Stimulated activated CD8-positive, alpha-beta memory T cell treated with anti-CD3 and anti-CD28 coated beads, Interleukin-12 subunit alpha, Interleukin-12 subunit beta, amount 100 ng/mL, for 24 hours (primary cell): Measurements from ENCODE around the gene NAIF1.
"Not testable (repeated sequence)": the region's sequence is repeated elsewhere in the genome, so short reads cannot be mapped to it uniquely, and the experiment has no call there.

Source experiments
- DNase-seq: peaks from one replicate; pipeline ENCODE4 v3.0.0-alpha.2; 2020; ENCODE audit errors: extremely low read depth

Gene NAIF1

GRCh38 chr9:128066713-128067644 lies at the start of gene NAIF1:
NAIF1 (minus strand) TSS chr9:128067320; CDS start chr9:128067101, 219 bp downstream.
- peak; percentile 85 for DNase-seq

- no peak for DNase-seq
Measured at GRCh38 chr9:128116104-128117083, 49.3 kb upstream of the NAIF1 start.

GRCh38 chr9:128115187-128116103 lies 48.3 kb upstream of the NAIF1 start:
- DNase-seq: no peak

- no peak for DNase-seq
Measured at GRCh38 chr9:128114326-128115186, 47.4 kb upstream of the NAIF1 start.

- DNase-seq: no peak
Measured at GRCh38 chr9:128113526-128114325, 46.6 kb upstream of the NAIF1 start.

GRCh38 chr9:128111726-128112125 lies 44.6 kb upstream of the NAIF1 start:
- DNase-seq: not testable (repeated sequence)

GRCh38 chr9:128109050-128109709 lies 42.1 kb upstream of the NAIF1 start:
- no peak for DNase-seq

- no peak for DNase-seq
Measured at GRCh38 chr9:128108269-128109049, 41.3 kb upstream of the NAIF1 start.

- DNase-seq: no peak
Measured at GRCh38 chr9:128107468-128108268, 40.5 kb upstream of the NAIF1 start.

GRCh38 chr9:128106940-128107467 lies 39.9 kb upstream of the NAIF1 start:
- no peak for DNase-seq

GRCh38 chr9:128106181-128106939 lies 39.2 kb upstream of the NAIF1 start:
- no peak for DNase-seq

GRCh38 chr9:128105538-128106175 lies 38.5 kb upstream of the NAIF1 start:
- DNase-seq: no peak

GRCh38 chr9:128104171-128104618 lies 37.1 kb upstream of the NAIF1 start:
- no peak for DNase-seq

- DNase-seq: no peak
Measured at GRCh38 chr9:128103589-128103962, 36.5 kb upstream of the NAIF1 start.

GRCh38 chr9:128102861-128103588 lies 35.9 kb upstream of the NAIF1 start:
- no peak for DNase-seq
